GM12878 (cell line): ENCODE data around the gene MACF1. TPM values are rescaled to one million over a fixed set of nuclear protein-coding genes. Genes with fewer than 3 reads are reported as not detected.
A peak's percentile ranks its signal among the peaks of the same experiment; 100 is the strongest.

Experiments
- ATAC-seq: fragments of 200-7000 bp; cut with Tn5 transposase; 3 replicates; pipeline ENCODE4 v1.9.1; 2020; ENCODE audit warnings: mild to moderate bottlenecking, moderate library complexity
- BruUV-seq: library from RNA; stranded (reverse); fragments of 400-500 nt; replicated peaks from 2 replicates; lab custom pipeline; 2021; lab: Mats Ljungman, UMichigan
- CTCF ChIA-PET: fragments of 300-600 bp; sonication (Branson Sonifier 250); formaldehyde crosslinking; extraction: SDS; loops from one replicate; lab custom pipeline; 2021; ENCODE audit warnings: inconsistent platforms; lab: Yijun Ruan, JAX
- POLR2A ChIA-PET: fragments of 350-600 bp; formaldehyde crosslinking; extraction: SDS; loops from one replicate; lab custom pipeline; 2021; ENCODE audit warnings: inconsistent platforms; lab: Charles Lee
- RAD21 ChIA-PET: fragments of 300-600 bp; sonication (Branson Sonifier 250); formaldehyde crosslinking; loops from one replicate; lab custom pipeline; 2023; ENCODE audit warnings: antibody characterized with exemption; ENCODE audit not compliant: unreplicated experiment; lab: Charles Lee
- SMC1A ChIA-PET: fragments of 300-600 bp; sonication (Branson Sonifier 250); formaldehyde crosslinking; loops from one replicate; lab custom pipeline; 2023; ENCODE audit not compliant: unreplicated experiment, uncharacterized antibody; lab: Charles Lee
- DNase-seq: peaks from one replicate; pipeline ENCODE4 v3.0.0-alpha.2; 2011; ENCODE audit warnings: low read depth, low spot score
- FAIRE-seq: peaks from 3 replicates; lab custom pipeline; 2011; peaks lifted over from hg19 to GRCh38; lab: Jason Lieb, UNC
- H2AFZ ChIP-seq: 2 replicates; pipeline ENCODE4 v1.6.0; 2011; ENCODE audit warnings: low read depth, low read length, control low read depth; ENCODE audit not compliant: control insufficient read depth
- H3K27ac ChIP-seq: 2 replicates; pipeline ENCODE4 v1.5.1; 2011; ENCODE audit warnings: control low read depth; ENCODE audit not compliant: control insufficient read depth, insufficient read depth
- H3K27me3 ChIP-seq, 2 experiments: replicated peaks in 1 of 2; 2 replicates each; pipeline versions ENCODE4 v1.6.0 to v1.6.1; 2011; ENCODE audit warnings: low read length in 1 of 2; ENCODE audit not compliant: control insufficient read depth in 2 of 2, insufficient read depth in 2 of 2
- H3K36me3 ChIP-seq, 2 experiments: 2 replicates each; pipeline ENCODE4 v1.5.1; 2011; ENCODE audit warnings: low read length in 1 of 2; ENCODE audit not compliant: control insufficient read depth in 2 of 2, insufficient read depth in 2 of 2
- H3K4me1 ChIP-seq: 2 replicates; pipeline ENCODE4 v1.6.1; 2011; ENCODE audit warnings: mild to moderate bottlenecking, low read length, moderate library complexity, mixed read lengths; ENCODE audit not compliant: control insufficient read depth, insufficient read depth
- H3K4me2 ChIP-seq: 2 replicates; pipeline ENCODE4 v1.6.0; 2011; ENCODE audit warnings: control low read depth; ENCODE audit not compliant: control insufficient read depth, insufficient read depth
- H3K4me3 ChIP-seq: fragments of 200-600 bp; sonication (generic); 2 replicates; pipeline ENCODE4 v1.5.1; 2016
- H3K79me2 ChIP-seq: 2 replicates; pipeline ENCODE4 v1.6.0; 2011; ENCODE audit warnings: low read length; ENCODE audit not compliant: control insufficient read depth, insufficient read depth
- H3K9ac ChIP-seq: 2 replicates; pipeline ENCODE4 v1.8.0; 2011; ENCODE audit warnings: low read length, control low read depth, mixed read lengths; ENCODE audit not compliant: control insufficient read depth, insufficient read depth
- H3K9me3 ChIP-seq: replicated peaks from 3 replicates; pipeline ENCODE4 v1.5.1; 2011; ENCODE audit warnings: mild to moderate bottlenecking, low read length; ENCODE audit not compliant: control insufficient read depth, insufficient read depth
- H4K20me1 ChIP-seq: 2 replicates; pipeline ENCODE4 v1.6.0; 2011; ENCODE audit not compliant: control insufficient read depth, insufficient read depth
- HSF1 ChIP-seq: fragments of 150-350 bp; IDR thresholded peaks from 2 replicates; pipeline ENCODE4 v1.6.1; 2014; ENCODE audit warnings: mild to moderate bottlenecking, low read depth, low read length
- IRF4 ChIP-seq: IDR thresholded peaks from 2 replicates; pipeline ENCODE4 v1.6.1; 2011; ENCODE audit warnings: low read depth, low read length
- JUND ChIP-seq: IDR thresholded peaks from 2 replicates; pipeline ENCODE4 v1.6.1; 2012; ENCODE audit warnings: low read depth, mild to moderate bottlenecking, low read length, improper control_type of control experiment, moderate library complexity
- MLLT1 ChIP-seq: fragments of 450-650 bp; IDR thresholded peaks from 2 replicates; pipeline ENCODE4 v1.6.1; 2016; ENCODE audit warnings: mild to moderate bottlenecking
- MTA3 ChIP-seq: IDR thresholded peaks from 2 replicates; pipeline ENCODE4 v1.6.1; 2012; ENCODE audit warnings: low read length, inconsistent platforms, borderline replicate concordance
- MXI1 ChIP-seq: fragments of 150-350 bp; IDR thresholded peaks from 2 replicates; pipeline ENCODE4 v1.6.1; 2011; ENCODE audit warnings: low read depth, mild to moderate bottlenecking, inconsistent platforms, low read length, improper control_type of control experiment
- NR2C2 ChIP-seq: IDR thresholded peaks from 2 replicates; pipeline ENCODE4 v1.6.1; 2011; ENCODE audit warnings: borderline replicate concordance, low read depth; ENCODE audit not compliant: control insufficient read depth, insufficient read length
- POLR2AphosphoS5 ChIP-seq: IDR thresholded peaks from 2 replicates; pipeline ENCODE4 v1.6.1; 2011; ENCODE audit warnings: mild to moderate bottlenecking, low read length, inconsistent platforms
- RAD21 ChIP-seq: IDR thresholded peaks from 2 replicates; pipeline ENCODE4 v1.6.1; 2011; ENCODE audit warnings: mild to moderate bottlenecking, low read depth, low read length, moderate library complexity; ENCODE audit not compliant: insufficient read depth
- SMARCA5 ChIP-seq: fragments of 450-650 bp; IDR thresholded peaks from 2 replicates; pipeline ENCODE4 v1.6.1; 2017; ENCODE audit warnings: mild to moderate bottlenecking
- SMC3 ChIP-seq: IDR thresholded peaks from 2 replicates; pipeline ENCODE4 v1.6.1; 2011; ENCODE audit warnings: low read length, improper control_type of control experiment, borderline replicate concordance
- SREBF1 ChIP-seq: IDR thresholded peaks from 2 replicates; pipeline ENCODE4 v1.6.1; 2012; ENCODE audit warnings: mild to moderate bottlenecking, low read length
- SRF ChIP-seq, 2 experiments: IDR thresholded peaks; 2 replicates each; pipeline ENCODE4 v1.6.1; 2011; ENCODE audit warnings: low read depth in 2 of 2, low read length in 2 of 2, mild to moderate bottlenecking in 1 of 2, moderate library complexity in 1 of 2
- WGBS: methylation state at CpG from one replicate; pipeline ENCODE4 v1.1.6; 2016; ENCODE audit warnings: low lambda C conversion rate; ENCODE audit not compliant: insufficient replicate concordance, insufficient coverage; ENCODE audit errors: missing lambda C conversion rate; 5-methylcytosine and 5-hydroxymethylcytosine counted together
- in situ Hi-C: fragments of 300-500 bp; cut with MboI; formaldehyde crosslinking; loops from 9 replicates; pipeline ENCODE4 v1.14.3; 2018; ENCODE audit warnings: mixed read lengths
- intact Hi-C: fragments of 100-400 bp; cut with micrococcal nuclease; formaldehyde crosslinking; loops from one replicate; pipeline ENCODE4 v1.14.2; 2022; ENCODE audit not compliant: unreplicated experiment
- polyA plus RNA-seq, 11 experiments: library from polyadenylated mRNA; depleted of rRNA in 4 of 11; unstranded in 6 of 11; stranded (reverse) in 5 of 11; fragments of >200 nt; fragmentation: Nextera tagmentation in 4 of 11; fragmentation: Illumina TruSeq in 1 of 11; extraction: Ambion mirVana in 4 of 11; extraction: Trizol in 1 of 11; gene quantifications; 1 replicate in 1 of 11; 2 replicates in 10 of 11; pipeline versions ENCODE4 v1.2.1 to v1.2.3, GENCODE V29; 2011 to 2016; ENCODE audit warnings: inconsistent platforms in 2 of 11, missing spikeins in 2 of 11, low read depth in 1 of 11
- total RNA-seq, 4 experiments: library from RNA; depleted of rRNA in 3 of 4; stranded (reverse); fragments of >200 nt in 3 of 4; fragmentation: Illumina TruSeq in 1 of 4; extraction: Trizol in 1 of 4; gene quantifications; 2 replicates each; pipeline versions ENCODE4 v1.2.1 to v1.2.3, GENCODE V29; 2013 to 2021

MACF1 gene
- total and polyA plus RNA-seq, 10 of the 15 experiments (the other 5 are each of a cell fraction or from before 2014, with no cell fraction given) = 15.5 to 201 (median 76.9) TPM

GRCh38 chr1:39401106-39401505, 196.6 kb downstream of the MACF1 start (continued):
- no peak for TF ChIP-seq SRF (IDR thresholded peaks at IDR 0.05; ENCODE audit: low read depth in 2 of 2, low read length in 2 of 2)

- POLR2A ChIA-PET = no interaction called here
- peaks cover 6% of the 10 kb centered on the region for H3K79me2 ChIP-seq
- 98% methylated on average over 3 of the region's 3 CpGs for WGBS
- intact Hi-C loops (no loop called here), in situ Hi-C loops (no loop called here)
- H3K4me1 ChIP-seq = peaks cover 11% of the 10 kb centered on the region
- no peak overlapping the region for H3K27ac ChIP-seq
- H3K36me3 ChIP-seq = peaks cover 0 to 5% of the 10 kb centered on the region in 2 experiments; a peak in 1 of 4 replicates
- no peak overlapping the region for H2AFZ ChIP-seq
- no peak overlapping the region for H3K4me2 ChIP-seq
- SMC1A ChIA-PET = interaction anchor here (1.0 to 1.6 kb wide), 3 partner anchors 10 to 134 kb away, joined by 4 to 6 read pairs (median 4); no protein-coding TSS in a partner anchor
- no peak for DNase-seq
- FAIRE-seq = no peak
- H4K20me1 ChIP-seq = peaks cover 6% of the 10 kb centered on the region; the same call in 1 of the 2 replicates
- H3K4me3 ChIP-seq = no peak overlapping the region
- no peak for TF ChIP-seq JUND
- CTCF ChIA-PET = interaction anchor here (1.4 to 1.5 kb wide), 2 partner anchors 9 to 20 kb away, joined by 4 to 7 read pairs; no protein-coding TSS in a partner anchor
- RAD21 ChIA-PET = no interaction called here
- H3K9ac ChIP-seq = no peak overlapping the region
- no peaks in the 10 kb centered on the region for H3K9me3 ChIP-seq
- no peaks in the 10 kb centered on the region for H3K27me3 ChIP-seq
- no peak for ATAC-seq
- TSS peak; percentile 11 for BruUV-seq
These were observed 200.4 kb downstream of the MACF1 start for GRCh38 chr1:39404876-39405275.

- POLR2A ChIA-PET = no interaction called here
- no peak overlapping the region for H3K4me3 ChIP-seq
- H2AFZ ChIP-seq = no peak overlapping the region
- FAIRE-seq (no peak), DNase-seq (no peak), ATAC-seq (no peak)
- CTCF ChIA-PET = interaction anchor here (1.4 kb wide), 1 partner anchor 8 kb away, joined by 4 read pairs; no protein-coding TSS in a partner anchor
- peaks cover 0 to 4% of the 10 kb centered on the region in 2 experiments; a peak in 1 of 4 replicates for H3K36me3 ChIP-seq
- BruUV-seq = no TSS peak
- peaks cover 6% of the 10 kb centered on the region; the same call in 1 of the 2 replicates for H4K20me1 ChIP-seq
- no peaks in the 10 kb centered on the region for H3K27me3 ChIP-seq
- H3K79me2 ChIP-seq = peaks cover 6% of the 10 kb centered on the region
- H3K9me3 ChIP-seq = no peaks in the 10 kb centered on the region
- RAD21 ChIA-PET = no interaction called here
- peaks cover 11% of the 10 kb centered on the region for H3K4me1 ChIP-seq
- no peak overlapping the region for H3K9ac ChIP-seq
- SMC1A ChIA-PET = interaction anchor here (1.6 kb wide), 2 partner anchors 10 to 133 kb away, joined by 4 to 6 read pairs; no protein-coding TSS in a partner anchor
- H3K27ac ChIP-seq = no peak overlapping the region
- no peak overlapping the region for H3K4me2 ChIP-seq
- 65% methylated on average over 2 of the region's 2 CpGs for WGBS
- intact Hi-C loops (no loop called here), in situ Hi-C loops (no loop called here)
- TF ChIP-seq HSF1 = no peak
- no peak for TF ChIP-seq IRF4
- TF ChIP-seq POLR2AphosphoS5 = no peak
- no peak for TF ChIP-seq MLLT1
- no peak for TF ChIP-seq RAD21
- no peak for TF ChIP-seq SMC3
- no peak for TF ChIP-seq NR2C2
- no peak for TF ChIP-seq SREBF1
- no peak for TF ChIP-seq MTA3
- no peak for TF ChIP-seq MXI1
- no peak for TF ChIP-seq SMARCA5
These were observed 200.9 kb downstream of the MACF1 start for GRCh38 chr1:39405358-39405757.
